PC-9 (cell line): ENCODE measurements around the gene DUS3L. TPM values are rescaled to one million over a fixed set of nuclear protein-coding genes. Genes with fewer than 3 reads are reported as not detected.

Source experiments
- BruUV-seq: library from RNA; stranded (reverse); fragments of 400-500 nt; replicated peaks from 2 replicates; lab custom pipeline; 2021; lab: Mats Ljungman, UMichigan
- CTCF ChIA-PET: fragments of 300-600 bp; sonication (Branson Sonifier 250); formaldehyde crosslinking; loops from one replicate; lab custom pipeline; 2022; ENCODE audit warnings: antibody characterized with exemption; lab: Charles Lee
- POLR2A ChIA-PET: fragments of 300-600 bp; sonication (Branson Sonifier 250); formaldehyde crosslinking; loops from one replicate; lab custom pipeline; 2022; ENCODE audit warnings: antibody characterized with exemption; ENCODE audit not compliant: unreplicated experiment; lab: Charles Lee
- DNase-seq, 2 experiments: peaks; one replicate each; pipeline versions ENCODE4 v3.0.0 to v3.0.0-alpha.2; 2015 to 2022; ENCODE audit warnings: mixed read lengths in 1 of 2
- H2AFZ ChIP-seq: fragments of 200-600 bp; sonication (generic); 2 replicates; pipeline ENCODE4 v1.8.1; 2017; ENCODE audit warnings: antibody characterized with exemption
- H3F3A ChIP-seq: fragments of 200-600 bp; sonication (generic); 2 replicates; pipeline ENCODE4 v1.8.1; 2017; ENCODE audit warnings: antibody characterized with exemption, mild to moderate bottlenecking, low read depth; ENCODE audit not compliant: insufficient read depth
- H3K27ac ChIP-seq: fragments of 200-600 bp; sonication (generic); 2 replicates; pipeline ENCODE4 v1.6.1; 2016; ENCODE audit warnings: mixed run types
- H3K27me3 ChIP-seq: fragments of 200-600 bp; sonication (generic); 2 replicates; pipeline ENCODE4 v1.6.1; 2016; ENCODE audit warnings: low read depth, mixed run types; ENCODE audit not compliant: insufficient read depth
- H3K36me3 ChIP-seq: fragments of 200-600 bp; sonication (generic); 2 replicates; pipeline ENCODE4 v1.6.1; 2016; ENCODE audit warnings: low read depth, mixed run types
- H3K4me1 ChIP-seq: fragments of 200-600 bp; sonication (generic); replicated peaks from 2 replicates; pipeline ENCODE4 v1.6.1; 2016; ENCODE audit warnings: mixed run types; ENCODE audit not compliant: insufficient read depth
- H3K4me2 ChIP-seq: fragments of 200-600 bp; sonication (generic); 2 replicates; pipeline ENCODE4 v1.6.1; 2017; ENCODE audit warnings: mixed run types
- H3K4me3 ChIP-seq: fragments of 200-600 bp; sonication (generic); 2 replicates; pipeline ENCODE4 v1.6.1; 2016; ENCODE audit warnings: mixed run types
- H3K79me2 ChIP-seq: fragments of 200-600 bp; sonication (generic); 2 replicates; pipeline ENCODE4 v1.6.1; 2017; ENCODE audit warnings: low read depth, mixed run types
- H3K9me2 ChIP-seq: fragments of 200-600 bp; sonication (generic); 2 replicates; pipeline ENCODE4 v1.8.1; 2017; ENCODE audit warnings: mild to moderate bottlenecking; ENCODE audit not compliant: insufficient read depth
- H3K9me3 ChIP-seq: fragments of 200-600 bp; sonication (generic); 2 replicates; pipeline ENCODE4 v1.8.1; 2016; ENCODE audit warnings: low read depth; ENCODE audit not compliant: insufficient read depth
- H4K20me1 ChIP-seq: fragments of 200-600 bp; sonication (generic); 2 replicates; pipeline ENCODE4 v1.8.1; 2017; ENCODE audit not compliant: insufficient read depth
- EZH2 ChIP-seq: fragments of 200-600 bp; sonication (generic); IDR thresholded peaks from 2 replicates; pipeline ENCODE4 v1.8.0; 2017; ENCODE audit warnings: antibody characterized with exemption, low read depth
- intact Hi-C: fragments of 100-400 bp; cut with micrococcal nuclease; formaldehyde crosslinking; loops from one replicate; pipeline ENCODE4 v1.10.0; 2022; ENCODE audit not compliant: unreplicated experiment
- total RNA-seq: library from RNA; stranded (reverse); gene quantifications from 2 replicates; pipeline ENCODE4 v1.2.3, GENCODE V29; 2021
- TF ChIP-seq, protein P1 (sequence below): fragments of 200-600 bp; sonication (generic); conservative IDR thresholded peaks from 2 replicates; pipeline ENCODE4 v1.6.1; 2017; ENCODE audit warnings: mixed run types, antibody characterized with exemption, mild to moderate bottlenecking, moderate library complexity

DUS3L gene
- total RNA-seq, 1 experiment from 2014 or later, result 27.1 TPM

DNA sequence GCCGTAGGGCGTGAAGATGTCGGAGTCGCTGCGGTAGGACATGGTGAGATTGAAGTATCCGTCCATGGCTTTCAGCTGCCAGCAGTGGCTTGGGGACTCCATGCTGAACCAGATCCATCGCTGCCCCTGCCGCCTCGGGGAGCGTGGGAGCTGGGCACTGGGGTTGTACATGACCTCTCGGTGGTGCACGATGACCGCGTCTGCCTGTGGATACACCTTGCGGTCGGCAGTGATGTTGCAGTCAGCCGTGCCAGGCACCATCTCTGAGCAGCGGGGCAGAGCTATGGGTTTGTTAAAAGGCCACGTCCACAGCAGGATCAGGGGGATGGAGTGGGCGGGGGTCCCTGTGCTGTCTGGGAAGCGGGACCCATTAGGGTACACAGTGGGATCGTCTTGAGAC lies 41.1 kb upstream of the DUS3L start:
- Histone ChIP-seq H3K9me3 (no peaks in the 10 kb centered on the region), H3K9me2 (no peaks in the 10 kb centered on the region), H2AFZ (no peak overlapping the region), H3K4me1 (0 out of 2 replicates have a peak, but pooled peaks cover under 1% of the 10 kb centered on the region), H3K79me2 (no peaks in the 10 kb centered on the region), H4K20me1 (no peaks in the 10 kb centered on the region), H3K27me3 (no peaks in the 10 kb centered on the region), H3K4me2 (no peak overlapping the region), H3K27ac (no peak overlapping the region), H3F3A (peaks cover 9% of the 10 kb centered on the region; the same call in 1 of the 2 replicates), H3K36me3 (no peaks in the 10 kb centered on the region), H3K4me3 (no peak overlapping the region)
- TF ChIP-seq EZH2, result no peak
- TF ChIP-seq, protein P1, sequence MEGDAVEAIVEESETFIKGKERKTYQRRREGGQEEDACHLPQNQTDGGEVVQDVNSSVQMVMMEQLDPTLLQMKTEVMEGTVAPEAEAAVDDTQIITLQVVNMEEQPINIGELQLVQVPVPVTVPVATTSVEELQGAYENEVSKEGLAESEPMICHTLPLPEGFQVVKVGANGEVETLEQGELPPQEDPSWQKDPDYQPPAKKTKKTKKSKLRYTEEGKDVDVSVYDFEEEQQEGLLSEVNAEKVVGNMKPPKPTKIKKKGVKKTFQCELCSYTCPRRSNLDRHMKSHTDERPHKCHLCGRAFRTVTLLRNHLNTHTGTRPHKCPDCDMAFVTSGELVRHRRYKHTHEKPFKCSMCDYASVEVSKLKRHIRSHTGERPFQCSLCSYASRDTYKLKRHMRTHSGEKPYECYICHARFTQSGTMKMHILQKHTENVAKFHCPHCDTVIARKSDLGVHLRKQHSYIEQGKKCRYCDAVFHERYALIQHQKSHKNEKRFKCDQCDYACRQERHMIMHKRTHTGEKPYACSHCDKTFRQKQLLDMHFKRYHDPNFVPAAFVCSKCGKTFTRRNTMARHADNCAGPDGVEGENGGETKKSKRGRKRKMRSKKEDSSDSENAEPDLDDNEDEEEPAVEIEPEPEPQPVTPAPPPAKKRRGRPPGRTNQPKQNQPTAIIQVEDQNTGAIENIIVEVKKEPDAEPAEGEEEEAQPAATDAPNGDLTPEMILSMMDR, result no peak
- intact Hi-C loops, result no loop called here
- DNase-seq, result no peak
- CTCF ChIA-PET, result no interaction called here
- no TSS peak for BruUV-seq
- POLR2A ChIA-PET, result no interaction called here

DNA sequence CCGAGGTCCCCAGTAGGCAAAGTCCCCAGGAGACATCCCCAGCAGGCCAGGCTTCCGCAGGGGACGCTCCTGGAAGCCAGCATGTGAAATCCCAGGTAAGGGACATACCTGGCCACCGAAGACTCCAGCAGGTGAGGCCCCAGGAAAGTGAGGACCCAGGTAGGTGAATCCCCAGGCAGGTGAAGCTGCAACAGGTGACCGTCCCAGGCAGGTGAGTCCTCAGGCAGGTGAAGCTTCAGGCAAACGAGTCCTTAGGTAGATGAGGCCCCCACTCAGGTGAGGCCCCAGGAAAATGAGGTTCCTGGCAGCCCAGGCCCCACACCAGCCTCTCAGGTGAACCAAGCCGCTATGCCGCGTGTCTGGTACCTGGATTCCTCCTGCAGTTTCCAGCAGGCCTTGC lies 40.2 kb upstream of the DUS3L start:
- no peak overlapping the region for H3K4me3 ChIP-seq
- TF ChIP-seq EZH2, result no peak
- TF ChIP-seq, protein P1, result no peak
- no peak for DNase-seq
- no peaks in the 10 kb centered on the region for H3K9me3 ChIP-seq
- POLR2A ChIA-PET, result no interaction called here
- H4K20me1 ChIP-seq, result no peaks in the 10 kb centered on the region
- CTCF ChIA-PET, result interaction anchor here (0.7 kb wide), 1 partner anchor 43 kb away, joined by 9 read pairs; no protein-coding TSS in a partner anchor
- H3F3A ChIP-seq, result peaks cover 15% of the 10 kb centered on the region; the same call in 1 of the 2 replicates
- H3K27ac ChIP-seq, result no peak overlapping the region
- no peaks in the 10 kb centered on the region for H3K9me2 ChIP-seq
- H3K4me2 ChIP-seq, result no peak overlapping the region
- H3K27me3 ChIP-seq, result no peaks in the 10 kb centered on the region
- no peaks in the 10 kb centered on the region for H3K36me3 ChIP-seq
- intact Hi-C loops, result no loop called here
- H3K79me2 ChIP-seq, result no peaks in the 10 kb centered on the region
- H2AFZ ChIP-seq, result no peak overlapping the region
- BruUV-seq, result no TSS peak
- 0 out of 2 replicates have a peak, but pooled peaks cover 8% of the 10 kb centered on the region for H3K4me1 ChIP-seq

DNA sequence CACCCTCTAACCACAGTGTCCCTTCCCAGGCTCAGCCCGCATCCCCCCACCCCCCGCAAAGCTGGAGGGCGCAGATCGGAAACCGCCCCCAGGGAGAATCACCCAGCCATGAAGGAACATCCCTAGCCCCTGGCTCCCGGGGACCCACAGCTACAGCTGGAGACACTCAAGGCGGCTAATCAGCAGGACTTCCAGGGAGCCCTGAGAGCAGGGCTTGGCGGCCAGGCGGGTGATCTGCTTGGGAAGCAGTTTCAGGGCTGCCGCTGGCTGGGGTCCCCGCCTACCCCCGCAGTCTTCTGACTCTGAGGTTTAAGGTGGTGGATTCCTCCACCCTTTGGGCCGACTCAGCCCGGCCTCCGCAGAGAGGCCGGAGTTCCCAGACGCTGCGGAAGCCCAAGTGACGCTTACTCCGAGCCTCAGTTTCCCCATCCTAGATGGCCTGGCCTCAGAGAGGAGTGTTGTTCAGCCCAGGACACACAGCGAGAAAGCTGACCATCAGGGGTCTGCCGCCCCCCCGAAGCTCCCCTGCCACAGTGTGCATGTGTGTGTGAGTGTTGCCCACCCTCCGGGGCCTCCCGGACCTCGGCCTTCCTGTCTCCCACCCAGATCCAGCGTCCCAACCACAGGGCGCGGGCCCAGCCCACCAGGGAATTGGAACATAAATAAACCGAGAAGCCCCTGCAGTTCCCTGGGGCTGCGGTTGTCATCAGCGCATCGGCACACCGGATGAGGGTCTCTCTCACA lies 38.8 kb upstream of the DUS3L start:
- no peaks in the 10 kb centered on the region for H3K27me3 ChIP-seq
- no peak overlapping the region for H2AFZ ChIP-seq
- DNase-seq, result no peak
- H3F3A ChIP-seq, result peaks cover 17% of the 10 kb centered on the region; the same call in 1 of the 2 replicates
- TF ChIP-seq, protein P1, result no peak
- TF ChIP-seq EZH2, result no peak
- H4K20me1 ChIP-seq, result no peaks in the 10 kb centered on the region
- H3K4me3 ChIP-seq, result peak overlapping the region; percentile 85; the same call in 1 of the 2 replicates
- BruUV-seq, result no TSS peak
- ChIA-PET POLR2A (interaction anchor here (0.6 kb wide), 1 partner anchor 20 kb away, joined by 4 read pairs; no protein-coding TSS in a partner anchor), CTCF (no interaction called here)
- H3K9me3 ChIP-seq, result no peaks in the 10 kb centered on the region
- H3K4me1 ChIP-seq, result 0 out of 2 replicates have a peak, but pooled peaks cover 9% of the 10 kb centered on the region
- H3K27ac ChIP-seq, result no peak overlapping the region
- no peaks in the 10 kb centered on the region for H3K9me2 ChIP-seq
- intact Hi-C loops, result no loop called here
- no peaks in the 10 kb centered on the region for H3K36me3 ChIP-seq
- H3K79me2 ChIP-seq, result no peaks in the 10 kb centered on the region
- peak overlapping the region; percentile 81 for H3K4me2 ChIP-seq
